Activated CD4-positive, alpha-beta T cell treated with anti-CD3 and anti-CD28 coated beads for 1 hour (primary cell): Measurements from ENCODE around the gene PALD1.

Experiments used
- DNase-seq: peaks from one replicate; pipeline ENCODE4 v3.0.0-alpha.2; 2020

The PALD1 gene

GRCh38 chr10:70538195-70538520 lies 59.6 kb downstream of the PALD1 start:
- no peak for DNase-seq

DNA sequence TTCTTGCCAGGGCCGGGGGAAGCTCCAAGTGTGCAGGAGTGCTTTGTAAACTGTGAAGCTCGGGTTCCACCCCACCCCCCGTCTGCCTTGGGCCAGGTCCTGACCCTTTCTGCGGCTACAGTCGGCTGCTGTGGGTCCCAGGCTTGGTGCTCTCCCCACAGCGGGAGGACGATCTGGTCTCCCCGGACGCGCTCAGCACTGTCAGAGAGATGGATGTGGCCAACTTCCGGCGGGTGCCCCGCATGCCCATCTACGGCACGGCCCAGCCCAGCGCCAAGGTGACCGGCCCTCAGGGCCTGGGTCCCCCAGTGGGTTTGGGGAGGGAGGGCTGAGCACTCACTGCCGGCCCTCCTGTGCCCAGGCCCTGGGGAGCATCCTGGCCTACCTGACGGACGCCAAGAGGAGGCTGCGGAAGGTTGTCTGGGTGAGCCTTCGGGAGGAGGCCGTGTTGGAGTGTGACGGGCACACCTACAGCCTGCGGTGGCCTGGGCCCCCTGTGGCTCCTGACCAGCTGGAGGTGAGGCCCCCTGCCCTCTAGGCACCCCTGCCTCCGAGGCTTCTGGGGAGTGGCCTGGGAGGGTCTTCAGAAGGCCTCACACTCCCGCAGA lies 60.3 kb downstream of the PALD1 start:
- DNase-seq: no peak

DNA sequence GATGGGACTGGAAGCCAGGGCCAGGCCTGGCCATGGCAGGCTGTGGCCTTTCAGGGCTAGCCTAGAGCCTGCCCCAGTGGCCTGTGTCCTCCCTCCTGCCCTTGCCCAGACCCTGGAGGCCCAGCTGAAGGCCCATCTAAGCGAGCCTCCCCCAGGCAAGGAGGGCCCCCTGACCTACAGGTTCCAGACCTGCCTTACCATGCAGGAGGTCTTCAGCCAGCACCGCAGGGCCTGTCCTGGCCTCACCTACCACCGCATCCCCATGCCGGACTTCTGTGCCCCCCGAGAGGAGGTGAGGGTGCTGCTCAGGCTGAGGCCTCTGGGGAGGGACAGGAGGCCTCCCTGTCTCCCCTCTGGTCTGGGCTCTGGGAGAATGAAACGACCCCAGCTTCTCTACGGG lies 60.9 kb downstream of the PALD1 start:
- DNase-seq: no peak

- DNase-seq: no peak
Measured at GRCh38 chr10:70540089-70540788, 61.7 kb downstream of the PALD1 start.

DNA sequence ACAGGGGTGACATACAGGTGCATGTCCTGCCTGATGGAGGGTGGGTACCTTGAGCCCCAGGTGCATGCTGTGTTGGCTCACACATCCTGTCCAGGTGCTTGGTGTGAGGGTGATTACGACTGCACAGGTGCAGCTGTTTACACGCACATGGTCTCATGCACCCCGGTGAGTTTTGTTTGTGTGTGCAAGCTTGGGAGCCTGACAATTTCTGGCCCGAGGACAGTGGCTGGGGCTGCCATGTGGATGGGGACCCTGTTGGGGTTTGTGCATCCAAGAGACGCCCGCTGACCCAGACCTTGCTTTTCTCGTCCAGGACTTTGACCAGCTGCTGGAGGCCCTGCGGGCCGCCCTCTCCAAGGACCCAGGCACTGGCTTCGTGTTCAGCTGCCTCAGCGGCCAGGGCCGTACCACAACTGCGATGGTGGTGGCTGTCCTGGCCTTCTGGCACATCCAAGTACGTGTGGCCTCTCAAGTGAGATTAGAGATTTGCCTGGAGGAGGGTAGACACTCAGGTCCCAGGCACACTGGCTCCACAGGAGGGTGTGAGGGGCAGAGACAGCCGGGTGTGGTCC lies 62.3 kb downstream of the PALD1 start:
- DNase-seq: no peak

GRCh38 chr10:70541736-70542564 lies 63.4 kb downstream of the PALD1 start:
- no peak for DNase-seq

DNA sequence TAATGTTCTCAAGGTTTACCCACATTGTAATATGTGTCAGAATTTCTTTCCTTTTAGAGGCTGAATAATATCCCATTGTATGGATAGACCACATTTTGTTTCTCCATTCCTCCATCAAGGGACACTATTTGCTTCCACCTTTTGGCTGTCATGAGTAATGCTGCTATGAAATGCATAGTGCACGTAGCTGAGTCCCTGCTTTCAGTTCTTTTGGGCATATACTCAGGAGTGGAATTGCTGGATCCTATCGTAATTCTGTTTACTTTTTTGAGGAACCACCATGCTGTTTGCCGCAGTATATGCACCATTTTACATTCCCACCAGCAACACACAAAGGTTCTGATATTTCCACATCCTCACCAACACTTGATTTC lies 64.0 kb downstream of the PALD1 start:
- no peak for DNase-seq

DNA sequence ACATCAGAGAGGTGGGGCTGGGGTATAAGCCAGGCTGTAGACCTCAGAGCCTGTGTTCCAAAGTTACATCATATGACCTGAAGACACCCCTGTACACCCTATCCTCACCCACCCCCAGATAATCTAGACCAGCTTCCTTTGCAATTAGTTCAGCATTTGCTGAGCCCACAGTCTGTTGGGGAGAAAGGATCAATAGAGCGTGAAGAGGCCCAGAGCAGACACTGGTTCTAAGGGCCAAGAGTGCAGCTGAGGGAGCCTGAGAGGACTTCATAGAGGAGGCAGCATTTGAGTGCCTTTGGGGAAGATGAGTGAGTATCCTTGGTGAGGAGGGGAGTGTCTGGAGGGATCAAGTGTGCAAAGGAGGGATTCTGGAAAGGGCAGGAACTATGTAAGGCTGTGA lies 65.3 kb downstream of the PALD1 start:
- no peak for DNase-seq

DNA sequence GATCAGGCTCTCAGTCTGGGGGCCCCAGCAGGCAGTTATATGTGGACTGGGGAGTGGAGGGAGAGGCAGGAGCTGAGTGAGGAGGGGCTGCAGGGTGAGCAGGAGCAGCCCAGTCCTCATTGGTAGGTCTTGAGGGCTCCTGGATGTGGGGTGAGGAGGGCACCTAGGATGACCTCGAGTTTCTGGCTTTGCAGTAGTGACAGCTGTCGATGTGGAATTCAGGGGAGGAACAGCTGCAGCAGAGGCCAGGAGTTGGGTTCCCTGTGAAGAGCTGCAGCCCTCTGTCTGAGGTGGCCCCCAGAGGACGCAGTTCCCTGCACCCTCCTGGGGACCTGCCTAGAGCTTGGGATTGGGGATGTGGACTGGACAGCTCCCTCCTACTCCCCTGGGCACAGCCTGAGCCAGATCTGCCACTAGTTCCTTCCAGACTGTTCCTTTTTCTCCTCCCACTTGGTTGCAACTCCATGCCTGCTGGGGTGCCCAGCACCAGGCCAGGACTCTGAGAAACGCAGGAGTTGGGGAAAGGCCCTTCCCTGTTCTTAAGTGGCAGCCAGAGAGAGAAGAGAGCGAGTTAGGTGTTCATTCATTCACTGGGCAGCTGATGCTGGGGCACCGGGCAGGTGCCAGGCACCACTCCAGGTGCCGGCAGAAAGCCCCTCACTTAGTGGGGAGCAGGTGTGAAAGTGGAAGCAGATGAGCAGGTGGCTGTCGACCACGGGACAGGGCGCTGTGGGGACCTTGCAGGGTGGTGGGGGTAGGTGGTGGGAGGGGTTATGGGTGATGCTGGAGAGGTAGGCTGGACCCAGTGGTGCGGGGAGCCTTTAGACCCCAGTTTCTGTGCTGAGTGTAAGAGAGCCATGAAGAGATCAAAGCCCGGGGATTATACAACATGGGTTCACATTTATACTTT lies 66.1 kb downstream of the PALD1 start:
- no peak for DNase-seq

DNA sequence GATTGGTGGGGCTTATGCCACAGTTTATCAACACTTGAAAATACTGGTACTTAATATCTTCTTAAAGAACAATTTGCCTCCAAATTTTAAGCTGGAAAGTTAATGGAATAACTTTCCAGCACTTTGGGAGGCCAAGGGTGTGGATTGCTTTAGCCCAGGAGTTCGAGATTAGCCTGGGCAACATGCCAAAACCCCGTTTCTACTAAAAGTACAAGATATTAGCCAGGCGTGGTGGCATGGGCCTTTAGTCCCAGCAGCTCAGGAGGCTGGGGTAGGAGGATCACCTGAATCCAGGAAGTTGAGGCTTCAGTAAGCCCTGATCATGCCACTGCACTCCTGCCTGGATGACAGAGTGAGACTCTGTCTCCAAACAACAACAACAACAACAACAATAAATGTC lies 68.0 kb downstream of the PALD1 start:
- no peak for DNase-seq

- no peak for DNase-seq
Measured at GRCh38 chr10:70549351-70549961, 70.9 kb downstream of the PALD1 start.

GRCh38 chr10:70549962-70550458 lies 71.4 kb downstream of the PALD1 start:
- peak; percentile 61 for DNase-seq

DNA sequence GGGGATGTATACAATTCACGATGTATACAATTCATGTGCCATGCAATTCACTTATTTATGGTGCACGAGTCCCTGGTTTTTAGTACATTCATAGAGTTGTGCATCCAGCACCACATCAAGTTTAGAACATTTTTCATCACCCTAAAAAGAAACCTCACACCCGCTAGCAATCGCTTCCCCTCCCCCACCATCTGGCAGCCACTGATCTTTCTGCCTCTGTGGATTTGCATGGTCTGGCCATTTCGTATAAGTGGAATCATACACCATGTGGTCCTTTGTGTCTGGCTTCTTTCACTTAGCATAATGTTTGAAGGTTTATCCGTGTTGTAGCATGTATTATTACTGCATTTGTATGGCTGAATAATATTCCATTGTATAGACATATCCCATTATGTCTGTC lies 71.9 kb downstream of the PALD1 start:
- no peak for DNase-seq

GRCh38 chr10:70551466-70551865 lies 72.9 kb downstream of the PALD1 start:
- DNase-seq: no peak

- DNase-seq: no peak
Measured at GRCh38 chr10:70551971-70552422, 73.4 kb downstream of the PALD1 start.

DNA sequence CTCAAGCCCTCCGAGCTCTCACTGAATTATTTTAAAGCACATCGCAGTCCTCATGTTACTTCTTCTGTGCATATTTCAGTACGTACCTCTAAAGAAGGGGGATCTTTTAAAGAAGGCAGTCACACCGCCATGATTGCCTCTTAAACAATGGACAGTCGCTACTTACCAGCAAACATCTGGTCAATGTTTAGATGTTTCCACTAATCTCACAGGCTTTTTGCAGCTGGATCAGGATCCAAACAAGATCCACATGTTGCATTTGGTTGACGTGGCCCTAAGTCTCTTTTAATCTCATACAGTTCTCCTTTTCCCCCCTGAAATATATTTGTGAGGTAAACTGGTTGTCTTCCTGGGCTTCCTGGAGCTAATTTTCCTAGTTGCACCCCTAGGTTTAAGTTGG lies 74.0 kb downstream of the PALD1 start:
- no peak for DNase-seq

DNA sequence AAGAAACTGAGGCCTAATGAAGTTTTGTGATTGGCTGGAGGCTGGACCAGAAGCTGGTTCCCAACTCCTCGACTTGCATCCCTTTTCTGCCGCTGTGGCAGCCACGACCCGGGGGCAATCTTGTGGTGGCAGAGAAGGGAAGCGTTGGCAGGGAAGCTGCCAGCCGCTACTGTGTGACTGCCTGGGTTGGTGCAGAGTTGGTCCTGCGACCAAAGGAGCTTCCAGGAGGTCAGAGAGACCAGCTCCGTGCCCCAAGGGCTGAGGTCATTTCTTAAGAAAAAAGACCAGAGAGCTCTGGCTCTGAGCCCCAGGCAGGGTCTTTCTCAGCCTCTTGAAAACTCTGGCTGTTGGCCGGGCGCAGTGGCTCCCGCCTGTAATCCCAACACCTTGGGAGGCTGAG lies 76.8 kb downstream of the PALD1 start:
- DNase-seq: no peak

GRCh38 chr10:70557086-70557845 lies 78.7 kb downstream of the PALD1 start:
- DNase-seq: no peak

DNA sequence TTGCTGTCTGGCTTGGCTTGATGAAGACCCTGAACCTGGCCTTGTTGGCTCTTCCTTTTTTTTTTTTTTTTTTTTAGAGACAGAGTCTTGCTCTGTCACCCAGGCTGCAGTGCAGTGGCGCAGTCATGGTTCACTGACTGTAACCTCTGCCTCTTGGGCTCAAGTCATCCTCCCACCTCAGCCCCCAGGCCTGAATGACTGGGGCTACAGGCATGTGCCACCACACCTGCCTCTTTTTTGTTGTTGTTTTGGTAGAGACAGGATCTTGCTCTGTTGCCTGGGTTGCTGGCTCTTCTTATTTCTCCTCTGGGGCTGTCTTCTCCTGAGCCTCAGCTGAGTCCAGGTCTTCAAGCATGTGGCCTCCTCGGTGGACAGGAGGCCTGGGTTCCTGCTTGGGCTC lies 79.3 kb downstream of the PALD1 start:
- no peak for DNase-seq

GRCh38 chr10:70558295-70558694 lies 79.7 kb downstream of the PALD1 start:
- DNase-seq: no peak
